Smooth muscle cell (in vitro differentiated cells): ENCODE results near the gene APOL2. TPM values are rescaled to one million over a fixed set of nuclear protein-coding genes. Genes with fewer than 3 reads are reported as not detected.

ENCODE experiments used
- DNase-seq: peaks from one replicate; lab custom pipeline; 2025; ENCODE audit not compliant: unreplicated experiment; lab: John Stamatoyannopoulos, UW
- H2AFZ ChIP-seq: fragments of 200-600 bp; sonication (generic); 2 replicates; pipeline ENCODE4 v1.6.0; 2016; ENCODE audit warnings: antibody characterized with exemption, low read depth, mild to moderate bottlenecking
- H3F3A ChIP-seq: fragments of 200-600 bp; sonication (generic); 2 replicates; pipeline ENCODE4 v1.6.0; 2017; ENCODE audit warnings: antibody characterized with exemption, low read depth
- H3K27ac ChIP-seq: fragments of 200-600 bp; sonication (generic); 2 replicates; pipeline ENCODE4 v1.5.1; 2016; ENCODE audit warnings: low read depth, mild to moderate bottlenecking
- H3K27me3 ChIP-seq: fragments of 200-600 bp; sonication (generic); 2 replicates; pipeline ENCODE4 v1.6.1; 2016; ENCODE audit warnings: low read depth, mild to moderate bottlenecking
- H3K36me3 ChIP-seq: fragments of 200-600 bp; sonication (generic); 2 replicates; pipeline ENCODE4 v1.5.1; 2016; ENCODE audit warnings: low read depth
- H3K4me1 ChIP-seq: fragments of 200-600 bp; sonication (generic); 2 replicates; pipeline ENCODE4 v1.5.1; 2016; ENCODE audit warnings: low read depth
- H3K4me2 ChIP-seq: fragments of 200-600 bp; sonication (generic); 2 replicates; pipeline ENCODE4 v1.6.0; 2016; ENCODE audit warnings: mild to moderate bottlenecking
- H3K4me3 ChIP-seq: fragments of 200-600 bp; sonication (generic); 2 replicates; pipeline ENCODE4 v1.5.1; 2016; ENCODE audit warnings: mild to moderate bottlenecking
- H3K79me2 ChIP-seq: fragments of 200-600 bp; sonication (generic); 2 replicates; pipeline ENCODE4 v1.6.0; 2016; ENCODE audit warnings: low read depth, mild to moderate bottlenecking
- H3K9ac ChIP-seq: fragments of 200-600 bp; sonication (generic); 2 replicates; pipeline ENCODE4 v1.6.0; 2016; ENCODE audit warnings: low read depth
- H3K9me3 ChIP-seq: fragments of 200-600 bp; sonication (generic); replicated peaks from 2 replicates; pipeline ENCODE4 v1.5.1; 2016; ENCODE audit warnings: low read depth
- H4K20me1 ChIP-seq: fragments of 200-600 bp; sonication (generic); 2 replicates; pipeline ENCODE4 v1.6.0; 2016; ENCODE audit warnings: low read depth
- CTCF ChIP-seq: fragments of 200-600 bp; sonication (generic); IDR thresholded peaks from 2 replicates; pipeline ENCODE4 v1.5.1; 2017; ENCODE audit warnings: borderline replicate concordance, mild to moderate bottlenecking, antibody characterized with exemption; ENCODE audit not compliant: insufficient read depth, poor library complexity, severe bottlenecking
- WGBS: methylation state at CpG from one replicate; pipeline ENCODE4 v1.1.7; 2016; ENCODE audit warnings: low lambda C conversion rate; 5-methylcytosine and 5-hydroxymethylcytosine counted together
- polyA plus RNA-seq: library from polyadenylated mRNA; unstranded; fragments of >200 nt; fragmentation: Nextera tagmentation; extraction: Ambion mirVana; gene quantifications from 2 replicates; pipeline ENCODE4 v1.2.1, GENCODE V29; 2016
- total RNA-seq: library from RNA; depleted of rRNA; stranded (reverse); fragments of >200 nt; gene quantifications from 2 replicates; pipeline ENCODE4 v1.2.3, GENCODE V29; 2014

Gene APOL2
- total and polyA plus RNA-seq, 2 experiments from 2014 or later, result 8.0 to 14.7 TPM

- H3K79me2 ChIP-seq, result no peaks in the 10 kb centered on the region
- H3K27ac ChIP-seq, result no peak overlapping the region
- H3K4me3 ChIP-seq, result no peak overlapping the region
- H2AFZ ChIP-seq, result no peak overlapping the region
- no peak overlapping the region for H3K4me2 ChIP-seq
- no peaks in the 10 kb centered on the region for H4K20me1 ChIP-seq
- no peaks in the 10 kb centered on the region for H3K27me3 ChIP-seq
- no peaks in the 10 kb centered on the region for H3K9me3 ChIP-seq
- H3K36me3 ChIP-seq, result no peaks in the 10 kb centered on the region
- H3K4me1 ChIP-seq, result no peaks in the 10 kb centered on the region
- TF ChIP-seq CTCF, result no peak
- 91% methylated on average over 8 of the region's 8 CpGs for WGBS
- no peak overlapping the region for H3K9ac ChIP-seq
- no peak for DNase-seq
- H3F3A ChIP-seq, result no peaks in the 10 kb centered on the region
These were observed 11.5 kb downstream of the APOL2 start for GRCh38 chr22:36227806-36228205.

- no peaks in the 10 kb centered on the region for H3K4me1 ChIP-seq
- H4K20me1 ChIP-seq, result no peaks in the 10 kb centered on the region
- DNase-seq, result no peak
- no peak overlapping the region for H3K27ac ChIP-seq
- no peaks in the 10 kb centered on the region for H3K36me3 ChIP-seq
- no peak for TF ChIP-seq CTCF
- H2AFZ ChIP-seq, result no peak overlapping the region
- no peak overlapping the region for H3K4me2 ChIP-seq
- H3K4me3 ChIP-seq, result no peak overlapping the region
- H3K9ac ChIP-seq, result no peak overlapping the region
- H3K27me3 ChIP-seq, result no peaks in the 10 kb centered on the region
- WGBS, result 92% methylated on average over 9 of the region's 9 CpGs
- no peaks in the 10 kb centered on the region for H3K9me3 ChIP-seq
- H3F3A ChIP-seq, result no peaks in the 10 kb centered on the region
- H3K79me2 ChIP-seq, result no peaks in the 10 kb centered on the region
These were observed 11.9 kb downstream of the APOL2 start for GRCh38 chr22:36227396-36227795.

GRCh38 chr22:36226189-36226588 lies 13.1 kb downstream of the APOL2 start:
- no peaks in the 10 kb centered on the region for H3F3A ChIP-seq
- H3K36me3 ChIP-seq, result no peaks in the 10 kb centered on the region
- DNase-seq, result no peak
- H4K20me1 ChIP-seq, result no peaks in the 10 kb centered on the region
- no peak overlapping the region for H3K9ac ChIP-seq
- H3K79me2 ChIP-seq, result no peaks in the 10 kb centered on the region
- H3K4me2 ChIP-seq, result no peak overlapping the region
- 91% methylated on average over 5 of the region's 5 CpGs for WGBS
- no peak overlapping the region for H3K27ac ChIP-seq
- H3K4me3 ChIP-seq, result no peak overlapping the region
- peaks cover 4% of the 10 kb centered on the region for H3K4me1 ChIP-seq
- H3K9me3 ChIP-seq, result no peaks in the 10 kb centered on the region
- no peak overlapping the region for H2AFZ ChIP-seq
- no peaks in the 10 kb centered on the region for H3K27me3 ChIP-seq
- no peak for TF ChIP-seq CTCF

GRCh38 chr22:36225333-36225922 lies 13.9 kb downstream of the APOL2 start:
- Histone ChIP-seq H3K36me3 (no peaks in the 10 kb centered on the region), H4K20me1 (no peaks in the 10 kb centered on the region), H3K27me3 (no peaks in the 10 kb centered on the region), H3K27ac (no peak overlapping the region), H2AFZ (no peak overlapping the region), H3K4me2 (no peak overlapping the region), H3K4me3 (no peak overlapping the region), H3K79me2 (no peaks in the 10 kb centered on the region), H3K9me3 (no peaks in the 10 kb centered on the region), H3F3A (no peaks in the 10 kb centered on the region), H3K4me1 (peaks cover 10% of the 10 kb centered on the region), H3K9ac (no peak overlapping the region)
- DNase-seq, result no peak
- no peak for TF ChIP-seq CTCF
- WGBS, result 90% methylated on average over 9 of the region's 9 CpGs
